ENCODE measurements around the gene DIP2C.

GRCh38 chr10:470339-471003, 219.0 kb downstream of the DIP2C start:
- TF ChIP-seq POLR2A (IDR thresholded peaks at IDR 0.05) (no peak), CTCF (IDR thresholded peaks at IDR 0.05) (no peak)
